SU-DHL-6 (cell line): ENCODE measurements around the gene PTPN5.

Experiments used
- CTCF ChIP-seq: fragments of 200-600 bp; sonication (generic); IDR thresholded peaks from one replicate; pipeline ENCODE4 v1.5.1; 2017; ENCODE audit warnings: antibody characterized with exemption, mild to moderate bottlenecking, low read length, moderate library complexity; ENCODE audit not compliant: insufficient read depth, poor library complexity, severe bottlenecking
- EZH2phosphoT487 ChIP-seq: fragments of 200-600 bp; sonication (generic), shearing (Covaris generic); conservative IDR thresholded peaks from 2 replicates; pipeline ENCODE4 v1.6.1; 2018; ENCODE audit warnings: mild to moderate bottlenecking, antibody characterized with exemption, low read length, moderate library complexity, mixed read lengths

DNA sequence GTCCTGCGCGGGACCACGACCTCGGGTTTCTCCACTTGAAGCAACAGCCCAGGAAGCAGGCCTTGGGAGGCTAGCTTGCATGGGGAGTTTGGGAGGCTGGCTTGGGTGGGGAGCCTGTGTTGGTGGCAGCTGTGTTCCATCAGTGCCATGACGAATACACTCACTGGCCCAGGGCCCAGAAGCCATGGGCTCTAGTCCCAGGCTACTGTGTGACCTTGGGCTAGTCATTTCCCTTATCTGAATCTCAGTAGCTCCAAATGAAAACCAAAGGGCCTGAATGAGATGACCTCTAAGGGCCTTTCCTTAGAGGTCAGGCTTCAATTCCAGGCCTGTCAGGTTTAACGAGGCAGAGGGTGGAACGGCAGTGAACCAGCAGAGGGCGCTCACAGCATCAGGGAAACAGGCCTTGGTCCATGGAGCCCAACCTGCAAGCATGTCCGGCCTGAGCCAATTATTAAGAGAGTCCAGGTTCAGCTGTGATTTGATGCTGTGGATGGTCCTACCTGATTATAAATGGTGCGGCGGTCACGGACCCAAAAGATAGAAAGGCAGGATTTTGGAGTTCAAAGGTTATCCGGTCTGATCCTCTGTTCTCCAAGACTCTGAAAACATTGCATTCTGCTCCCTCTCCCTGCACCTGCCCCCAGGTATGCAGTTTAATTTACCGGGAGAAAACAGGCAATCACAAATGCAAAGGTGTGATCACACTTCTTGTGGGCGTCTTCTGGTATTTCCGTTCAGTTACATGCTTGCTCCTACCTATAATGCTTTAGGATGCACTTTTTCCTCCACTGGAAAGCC is 15.9 kb downstream of the PTPN5 start:
- TF ChIP-seq CTCF (peak; percentile 99), EZH2phosphoT487 (no peak)
